Stimulated activated CD8-positive, alpha-beta memory T cell treated with anti-CD3 and anti-CD28 coated beads, Interleukin-7, amount 100 ng/mL, for 48 hours (primary cell): ENCODE measurements around the gene COLEC11.
"Not testable (repeated sequence)": the region's sequence is repeated elsewhere in the genome, so short reads cannot be mapped to it uniquely, and the experiment has no call there.

ENCODE experiments used
- DNase-seq, 2 donors: peaks; one replicate each; pipeline ENCODE4 v3.0.0-alpha.2; 2020; ENCODE audit warnings: low read depth in 1 of 2; ENCODE audit errors: extremely low read depth in 1 of 2

Gene COLEC11

DNA sequence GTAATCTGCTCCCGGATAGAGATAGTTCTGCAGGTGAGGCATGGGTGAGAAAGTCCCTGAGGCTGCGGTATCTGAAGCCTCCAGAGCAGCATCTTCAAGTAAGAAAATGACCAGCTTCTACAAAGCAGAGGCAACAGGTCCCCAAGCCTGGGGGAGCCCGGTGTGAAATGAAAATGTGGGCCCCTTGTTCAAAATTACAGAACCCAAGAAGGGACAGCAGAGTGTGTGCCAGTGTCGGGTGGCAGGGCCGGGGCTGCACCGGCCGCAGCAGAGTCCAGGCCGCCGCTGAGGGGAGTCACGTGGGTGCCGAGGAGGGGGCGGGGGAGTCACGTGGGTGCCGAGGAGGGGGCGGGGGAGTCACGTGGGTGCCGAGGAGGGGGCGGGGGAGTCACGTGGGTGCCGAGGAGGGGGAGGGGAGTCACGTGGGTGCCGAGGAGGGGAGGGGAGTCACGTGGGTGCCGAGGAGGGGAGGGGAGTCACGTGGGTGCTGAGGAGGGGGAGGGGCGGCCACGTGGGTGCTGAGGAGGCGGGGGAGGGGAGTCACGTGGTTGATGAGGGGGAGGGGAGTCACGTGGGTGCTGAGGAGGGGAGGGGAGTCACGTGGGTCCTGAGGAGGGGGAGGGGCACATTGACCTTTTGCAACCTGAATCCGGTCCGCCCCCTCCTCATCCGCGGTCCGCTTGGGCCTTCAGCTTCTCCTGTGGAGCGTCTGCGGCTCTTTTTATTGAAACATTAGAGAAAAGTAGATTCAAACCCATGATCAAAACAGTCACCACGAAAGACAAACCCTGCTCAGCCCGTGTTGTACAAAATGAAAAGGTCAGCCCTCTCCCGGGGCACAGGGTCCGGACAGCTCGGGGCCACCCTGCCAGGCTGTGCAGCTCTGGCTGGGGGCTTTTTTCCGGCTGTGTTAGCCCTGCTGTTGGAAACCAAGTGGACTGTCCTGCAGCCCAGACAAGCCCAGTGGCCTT, 10.4 kb downstream of the COLEC11 start:
- DNase-seq, result no peak

- DNase-seq, result no peak
Measured at GRCh38 chr2:3606028-3606369, 11.1 kb downstream of the COLEC11 start.

GRCh38 chr2:3606370-3607201, 11.7 kb downstream of the COLEC11 start:
- no peak for DNase-seq

DNA sequence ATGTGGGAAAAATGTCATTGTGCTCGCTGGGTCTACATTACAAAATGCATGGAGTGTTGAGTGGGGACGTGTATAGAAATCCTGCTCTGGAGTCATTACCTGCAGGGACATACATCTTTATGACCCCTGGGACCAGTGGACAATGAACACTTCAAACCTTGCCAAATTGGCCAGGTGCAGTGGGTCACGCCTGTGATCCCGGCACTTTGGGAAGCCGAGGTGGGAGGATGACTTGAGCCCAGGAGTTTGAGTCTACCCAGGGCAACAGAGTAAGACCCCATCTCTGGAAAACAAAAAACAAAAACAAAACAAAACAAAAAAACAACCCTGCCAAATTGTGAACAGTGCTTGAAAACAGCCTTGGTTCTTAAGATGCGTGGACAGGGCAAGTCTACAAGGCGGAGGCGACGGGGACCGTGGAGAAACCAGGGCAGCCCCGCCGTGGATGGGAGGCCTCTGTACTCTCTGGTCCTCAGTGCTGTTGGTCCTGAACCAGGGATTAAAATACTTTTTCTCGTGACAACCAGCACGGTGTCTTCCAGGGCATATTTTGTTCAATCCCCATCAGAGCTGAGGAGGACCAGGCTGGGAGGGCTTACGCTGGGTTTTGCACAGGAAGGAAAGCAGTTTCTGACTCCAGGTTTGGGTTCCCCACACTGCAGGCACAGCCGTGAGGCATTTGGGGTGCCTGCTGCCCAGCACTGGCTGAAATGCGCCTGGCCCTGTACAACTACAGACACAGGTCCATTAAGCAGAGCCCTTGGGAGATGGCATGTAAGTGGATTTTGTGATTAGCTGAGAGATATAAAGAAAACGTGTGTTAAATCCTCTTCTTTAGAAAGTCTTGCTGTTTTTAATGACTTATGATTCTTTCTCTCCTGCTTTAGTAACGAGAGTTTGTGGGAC, 13.7 kb downstream of the COLEC11 start:
- no peak for DNase-seq

DNA sequence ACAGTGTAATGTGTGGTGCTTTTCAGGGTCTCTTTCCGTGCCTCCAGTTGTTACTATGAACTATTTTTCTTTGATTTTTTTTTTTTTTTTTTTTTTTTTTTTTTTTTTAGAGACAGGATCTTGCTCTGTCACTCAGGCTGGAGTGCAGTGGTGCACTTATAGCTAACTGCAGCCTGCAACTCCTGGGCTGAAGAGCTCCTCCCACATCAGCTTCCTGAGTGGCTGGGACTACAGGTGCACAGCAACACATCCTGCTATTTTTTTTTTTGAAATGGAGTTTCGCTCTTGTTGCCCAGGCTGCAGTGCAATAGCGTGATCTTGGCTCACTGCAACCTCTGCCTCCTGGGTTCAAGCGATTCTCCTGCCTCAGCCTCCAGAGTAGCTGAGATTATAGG, 14.4 kb downstream of the COLEC11 start:
- not testable (repeated sequence) for DNase-seq

DNA sequence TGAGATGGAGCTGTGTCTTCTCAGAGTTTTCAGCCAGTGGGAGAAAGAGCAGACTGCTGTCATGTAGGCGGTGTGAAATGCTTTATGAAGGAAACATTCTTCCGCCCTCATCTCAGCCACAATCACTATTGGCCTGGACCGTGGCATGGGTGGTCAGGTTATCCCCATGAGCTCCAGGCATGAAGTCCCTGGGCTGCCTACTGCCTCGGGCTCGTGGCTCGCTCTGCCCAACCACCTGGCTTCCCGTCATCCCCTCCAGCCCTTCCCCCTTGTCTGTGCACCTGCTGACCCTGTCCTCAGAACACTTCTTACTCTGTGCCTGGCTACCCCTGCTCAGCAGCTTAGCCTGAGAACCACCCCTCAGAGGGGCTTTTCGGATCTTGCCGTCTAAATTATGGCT, 15.5 kb downstream of the COLEC11 start:
- DNase-seq, result no peak

DNA sequence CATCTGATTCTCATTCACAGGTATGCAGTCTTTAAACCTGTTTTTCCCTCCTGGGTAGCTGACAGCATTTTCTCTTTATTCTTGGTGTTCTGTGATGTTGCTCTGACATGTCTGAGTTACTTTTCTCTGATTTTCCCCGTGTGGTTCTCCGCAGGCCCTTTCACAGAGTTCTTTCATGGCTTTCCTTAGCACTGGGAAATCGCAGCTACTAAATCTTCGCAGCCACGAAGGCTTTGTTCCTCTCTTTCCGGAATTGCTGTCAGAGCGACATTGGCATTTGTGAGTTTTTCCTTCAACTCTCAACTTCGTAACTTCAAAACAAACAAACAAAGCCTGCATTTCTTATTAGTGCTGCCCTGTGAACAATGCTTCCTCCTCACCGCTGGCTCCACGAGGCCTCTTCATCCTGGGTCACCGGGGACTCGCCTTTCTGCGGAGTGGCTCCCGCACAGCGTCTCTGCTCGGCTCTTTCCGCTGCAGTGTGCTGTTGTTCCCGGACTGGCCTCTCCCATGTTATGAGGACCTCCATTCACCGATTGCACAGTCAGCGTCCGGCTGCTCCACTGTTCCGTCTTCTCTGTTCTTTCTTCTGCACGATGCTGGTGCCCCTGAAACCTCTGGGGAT, 16.1 kb downstream of the COLEC11 start:
- no peak for DNase-seq

DNA sequence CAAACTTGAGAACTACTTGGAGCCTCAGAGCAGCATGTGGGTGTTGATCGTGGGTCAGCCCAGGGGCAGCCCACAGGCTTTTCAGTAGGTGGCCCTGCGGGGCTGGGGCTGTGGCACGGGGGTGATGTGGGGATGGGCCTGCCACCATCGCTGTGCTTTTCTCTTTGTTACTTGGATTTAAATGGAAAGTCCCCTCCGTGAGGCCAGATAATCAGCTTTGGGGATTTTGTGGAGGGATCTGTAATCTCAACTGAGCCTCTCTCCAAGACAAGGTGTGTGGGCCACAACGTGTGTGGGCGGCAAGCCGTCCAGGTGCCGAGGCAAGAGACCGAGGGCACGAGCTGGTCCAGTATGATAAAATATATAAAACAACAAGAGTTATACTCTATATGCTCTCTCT, 16.7 kb downstream of the COLEC11 start:
- DNase-seq, result no peak

DNA sequence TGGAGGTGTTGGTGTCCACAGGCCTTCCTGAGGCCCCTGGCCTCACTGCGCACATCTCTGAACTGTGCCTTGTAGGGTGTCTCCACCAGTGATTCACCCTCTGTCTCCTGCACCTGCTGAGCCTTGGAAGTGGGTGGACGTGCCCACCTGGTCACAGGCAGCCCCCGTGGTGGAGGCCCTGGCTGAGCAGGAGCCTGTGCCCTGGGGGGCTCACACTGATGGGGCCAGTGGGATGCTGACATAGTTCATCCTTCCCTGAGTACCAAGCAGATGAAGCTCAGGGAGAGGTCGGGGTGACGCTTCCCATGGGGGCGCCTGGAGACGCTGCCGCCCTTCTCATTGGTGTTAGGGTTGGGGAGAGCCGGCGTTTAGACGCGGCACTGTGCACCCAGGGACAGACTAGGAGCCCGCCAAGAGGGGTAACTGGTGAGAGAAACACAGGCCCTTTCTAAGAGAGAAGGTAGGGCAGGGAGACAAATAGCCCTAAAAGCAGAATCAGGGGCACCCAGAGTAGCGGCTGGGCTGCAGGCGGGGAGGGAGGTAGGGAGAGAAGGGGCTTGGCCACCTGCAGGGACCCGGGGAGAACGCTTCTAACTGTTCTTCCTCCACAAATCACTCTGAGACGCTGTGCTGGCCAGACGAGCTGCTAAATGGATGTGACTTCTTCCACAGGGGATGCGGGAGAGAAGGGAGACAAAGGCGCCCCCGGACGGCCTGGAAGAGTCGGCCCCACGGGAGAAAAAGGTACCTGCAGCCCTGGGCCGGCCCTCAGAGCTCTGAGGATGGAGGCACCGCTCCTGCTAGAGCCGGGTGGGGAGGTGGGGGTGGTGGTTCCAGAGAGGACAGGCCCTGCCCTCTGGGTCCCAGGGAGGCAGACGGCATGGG, 18.0 kb downstream of the COLEC11 start:
- no peak for DNase-seq

GRCh38 chr2:3613524-3613905, 18.6 kb downstream of the COLEC11 start:
- DNase-seq, result no peak

DNA sequence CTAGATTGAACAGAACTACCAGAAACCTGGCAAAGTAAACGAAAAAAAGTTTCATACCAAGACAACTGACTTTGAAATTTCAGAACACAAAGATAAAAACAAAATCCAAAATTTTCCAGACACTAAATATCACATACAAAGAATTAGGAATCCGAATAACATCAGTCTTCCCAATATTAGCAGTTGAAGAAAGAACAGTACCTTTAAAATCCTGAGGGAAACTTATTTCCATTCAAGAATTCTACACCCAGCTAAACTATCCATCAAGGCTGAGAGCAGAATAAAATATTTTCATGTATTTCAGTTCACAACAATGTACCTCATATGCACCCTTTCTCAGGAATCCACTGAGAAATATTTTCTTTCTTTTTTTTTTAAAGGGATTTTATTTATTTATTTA, 19.8 kb downstream of the COLEC11 start:
- DNase-seq, result not testable (repeated sequence)

- DNase-seq, result not testable (repeated sequence)
Measured at GRCh38 chr2:3615541-3616200, 20.8 kb downstream of the COLEC11 start.

- DNase-seq, result not testable (repeated sequence)
Measured at GRCh38 chr2:3616435-3617197, 21.7 kb downstream of the COLEC11 start.

GRCh38 chr2:3617198-3617890, 22.4 kb downstream of the COLEC11 start:
- no peak for DNase-seq

DNA sequence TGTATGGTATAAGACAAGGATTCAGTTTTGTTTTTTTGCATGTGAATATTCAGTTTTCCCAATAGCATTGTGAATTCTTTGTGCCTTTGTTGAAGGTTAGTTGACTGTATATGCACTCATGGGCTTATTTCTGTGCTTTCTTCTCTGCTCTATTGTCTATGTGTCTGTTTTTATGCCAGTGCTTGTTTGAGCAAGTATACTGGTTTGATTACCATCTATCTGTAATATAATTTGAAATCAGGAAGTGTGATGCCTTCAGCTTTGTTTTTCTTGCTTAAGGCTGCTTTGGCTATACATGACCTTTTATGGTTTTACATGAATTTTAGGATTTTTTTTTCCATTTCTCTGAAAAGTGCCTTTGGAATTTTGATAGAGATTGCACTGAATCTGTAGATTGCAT, 23.5 kb downstream of the COLEC11 start:
- no peak for DNase-seq

- no peak for DNase-seq
Measured at GRCh38 chr2:3619033-3619432, 24.1 kb downstream of the COLEC11 start.

DNA sequence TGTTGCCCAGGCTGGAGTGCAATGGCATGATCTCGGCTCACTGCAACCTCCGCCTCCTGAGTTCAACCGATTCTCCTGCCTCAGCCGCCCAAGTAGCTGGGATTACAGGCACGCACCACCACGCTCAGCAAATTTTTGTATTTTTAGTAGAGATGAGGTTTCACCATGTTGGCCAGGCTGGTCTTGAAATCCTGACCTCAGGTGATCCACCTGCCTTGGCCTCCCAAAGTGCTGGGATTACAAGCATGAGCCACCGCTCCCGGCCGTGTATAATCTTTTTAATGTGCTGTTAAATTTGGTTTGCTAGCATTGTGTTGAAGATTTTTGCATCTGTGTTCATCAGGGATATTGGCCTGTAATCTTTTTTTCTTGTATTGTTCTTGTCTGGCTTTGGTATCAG, 24.7 kb downstream of the COLEC11 start:
- not testable (repeated sequence) for DNase-seq

DNA sequence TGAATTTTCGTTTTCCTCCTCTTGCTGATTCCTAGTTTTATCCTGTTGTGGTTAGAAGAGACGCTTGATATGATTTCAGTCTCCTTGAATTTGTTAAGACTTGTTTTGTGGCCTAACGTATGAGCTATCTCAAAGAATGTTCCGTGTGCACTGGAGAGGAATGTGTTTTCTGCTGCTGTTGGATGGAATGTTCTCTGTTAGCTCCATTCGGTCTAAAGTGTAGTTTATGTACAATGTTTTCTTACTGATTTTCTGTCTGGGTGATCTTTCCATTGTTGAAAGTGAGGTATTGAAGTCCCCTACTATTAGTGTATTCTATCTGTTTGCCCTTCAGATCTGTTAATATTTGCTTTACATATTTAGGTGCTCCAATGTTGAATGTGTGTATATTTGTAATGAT, 25.9 kb downstream of the COLEC11 start:
- DNase-seq, result no peak
